HK-2 (cell line): ENCODE data around the gene TMCC1.
A peak's percentile ranks its signal among the peaks of the same experiment; 100 is the strongest.
"Not testable (repeated sequence)": the region's sequence is repeated elsewhere in the genome, so short reads cannot be mapped to it uniquely, and the experiment has no call there.

Experiments
- DNase-seq: peaks from one replicate; pipeline ENCODE4 v3.0.0-alpha.2; 2018; ENCODE audit not compliant: unreplicated experiment

Gene TMCC1

DNA sequence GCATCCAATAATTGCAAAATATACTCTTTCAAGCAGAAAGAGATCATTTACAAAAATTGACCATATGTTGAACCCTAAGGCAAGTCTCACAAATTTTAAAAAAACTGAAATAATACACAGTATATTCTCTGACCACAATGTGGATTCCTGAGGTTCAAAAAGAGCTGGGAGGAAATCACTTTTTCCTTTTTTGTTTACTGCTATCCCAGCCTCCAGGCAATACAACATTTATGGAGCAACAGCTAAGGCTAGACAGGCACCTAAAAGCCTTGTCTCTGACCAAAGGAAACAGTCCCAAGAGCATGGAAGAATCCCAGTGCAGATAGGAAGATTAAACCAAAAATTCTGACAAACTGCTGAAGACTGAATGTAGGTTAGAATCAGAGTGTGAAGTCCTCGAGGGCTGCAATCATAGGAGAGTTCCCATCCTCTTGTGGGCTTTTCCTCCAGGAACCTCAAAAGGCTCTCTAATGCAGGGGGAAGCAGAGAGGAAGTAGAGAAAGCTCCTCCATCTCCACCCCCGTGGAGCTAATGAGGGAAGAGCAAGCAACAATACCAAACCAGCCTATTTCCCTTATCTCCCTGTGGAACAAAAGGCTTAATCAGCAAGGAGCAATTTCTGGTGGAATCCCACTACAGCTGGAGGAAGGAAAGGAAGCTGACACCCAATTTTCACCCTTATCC lies 57.0 kb downstream of the TMCC1 start:
- no peak for DNase-seq

DNA sequence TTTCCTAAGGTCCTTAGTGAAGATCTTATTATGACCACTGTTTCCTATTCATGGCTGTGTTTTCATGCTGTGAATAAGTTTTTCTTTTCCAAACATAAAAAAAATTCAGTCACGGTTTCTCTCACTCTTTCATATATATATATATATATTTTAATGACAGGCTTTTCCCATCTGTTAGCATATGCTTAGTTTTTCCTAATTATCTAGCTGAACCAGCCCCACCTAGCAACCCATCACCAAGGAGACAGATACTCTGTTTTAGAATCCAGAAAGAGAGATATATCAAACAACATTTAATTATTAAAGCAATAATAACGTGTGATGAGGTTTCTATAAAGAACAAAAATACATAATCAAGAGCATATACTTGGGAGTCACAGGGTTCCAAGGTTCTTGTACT lies 58.3 kb downstream of the TMCC1 start:
- no peak for DNase-seq

DNA sequence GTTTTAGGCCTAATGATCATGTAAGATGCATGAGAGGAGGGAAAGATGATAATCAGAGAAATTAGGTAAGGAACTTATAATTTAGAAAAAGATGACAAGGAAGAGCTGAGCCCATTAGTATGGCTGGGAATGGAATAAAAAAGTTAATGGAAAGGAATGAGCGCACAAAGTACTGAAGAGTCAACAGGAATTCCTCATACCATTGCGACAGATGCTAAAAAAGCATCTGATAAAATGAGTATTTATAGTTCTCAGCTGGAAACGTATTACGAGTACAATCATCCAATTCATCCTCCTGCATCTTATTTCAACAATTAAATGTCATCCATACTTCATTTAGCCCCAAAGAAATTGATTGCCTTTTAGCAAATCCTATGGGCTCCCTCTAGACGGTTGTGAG lies 58.9 kb downstream of the TMCC1 start:
- DNase-seq = no peak

DNA sequence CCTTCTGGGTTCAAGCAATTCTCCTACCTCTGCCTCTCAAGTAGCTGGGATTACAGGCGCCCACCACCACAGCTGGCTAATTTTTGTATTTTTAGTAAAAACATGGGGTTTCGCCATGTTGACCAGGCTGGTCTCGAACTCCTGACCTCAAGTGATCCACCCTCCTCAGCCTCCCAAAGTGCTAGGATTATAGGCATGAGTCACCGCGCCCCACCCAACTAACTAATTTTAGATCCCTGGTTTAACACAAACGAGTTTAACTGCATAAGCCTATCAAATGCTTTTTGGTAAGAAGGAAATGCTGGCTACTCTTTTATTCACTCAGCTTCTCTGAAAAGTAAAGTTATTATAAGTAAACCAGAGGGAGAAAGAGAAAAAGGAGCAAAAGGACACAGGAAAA lies 61.6 kb downstream of the TMCC1 start:
- DNase-seq = not testable (repeated sequence)

DNA sequence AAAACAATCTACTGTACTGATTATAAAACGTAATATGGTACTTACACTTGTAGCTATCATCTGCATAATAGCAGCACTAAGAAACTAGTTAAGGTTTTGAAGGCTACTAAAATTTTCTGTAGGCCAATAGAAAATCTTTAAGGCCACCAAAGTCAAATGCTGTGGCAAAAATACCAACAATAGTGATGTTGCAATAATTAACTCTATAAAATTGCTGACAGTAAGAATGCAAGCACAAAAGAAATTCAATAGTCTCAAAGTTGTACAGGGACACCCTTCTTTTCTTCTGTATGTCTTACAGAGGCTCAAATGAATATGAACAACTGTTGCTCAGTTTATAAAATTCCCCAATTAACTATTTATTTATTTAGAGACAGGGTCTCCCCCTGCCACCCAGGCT lies 62.0 kb downstream of the TMCC1 start:
- DNase-seq = no peak

DNA sequence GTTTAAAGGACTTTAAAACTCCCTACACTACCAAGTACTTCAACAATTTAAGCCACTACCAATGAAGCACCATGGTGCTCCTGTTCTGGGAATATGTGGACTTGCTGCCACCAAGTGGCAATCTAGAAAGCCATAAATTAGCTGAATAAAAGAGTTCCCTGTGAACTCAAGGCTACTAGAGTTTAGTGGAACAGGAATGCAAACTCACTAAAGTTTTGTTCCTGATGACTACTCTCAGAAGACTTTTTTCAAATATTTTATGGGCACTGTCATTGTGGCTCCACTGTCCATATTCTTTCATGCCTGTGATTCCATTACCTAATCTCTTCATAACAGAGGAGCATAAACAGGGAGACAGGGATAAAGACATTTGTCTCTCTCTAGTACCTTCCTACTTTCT lies 63.9 kb downstream of the TMCC1 start:
- DNase-seq = peak; percentile 33

DNA sequence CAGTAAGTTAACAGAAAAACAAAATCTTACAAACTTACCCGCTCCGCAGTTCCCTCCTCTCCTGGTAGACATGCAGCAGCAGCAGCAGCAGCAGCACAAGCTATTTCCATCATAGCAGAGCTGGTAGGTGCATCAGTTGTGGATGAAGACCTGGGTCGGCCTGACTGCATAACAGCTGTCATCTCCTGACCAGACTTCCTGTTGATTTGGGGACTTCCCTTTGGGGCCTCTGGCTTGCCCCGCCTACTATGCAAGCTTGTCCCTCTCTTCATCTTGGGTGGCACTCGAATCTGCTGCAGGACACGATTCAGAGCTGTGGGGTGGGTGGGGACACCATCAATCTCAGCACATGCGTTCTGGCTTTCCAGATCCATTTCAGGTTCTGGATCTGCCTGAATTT lies 65.7 kb downstream of the TMCC1 start:
- no peak for DNase-seq

DNA sequence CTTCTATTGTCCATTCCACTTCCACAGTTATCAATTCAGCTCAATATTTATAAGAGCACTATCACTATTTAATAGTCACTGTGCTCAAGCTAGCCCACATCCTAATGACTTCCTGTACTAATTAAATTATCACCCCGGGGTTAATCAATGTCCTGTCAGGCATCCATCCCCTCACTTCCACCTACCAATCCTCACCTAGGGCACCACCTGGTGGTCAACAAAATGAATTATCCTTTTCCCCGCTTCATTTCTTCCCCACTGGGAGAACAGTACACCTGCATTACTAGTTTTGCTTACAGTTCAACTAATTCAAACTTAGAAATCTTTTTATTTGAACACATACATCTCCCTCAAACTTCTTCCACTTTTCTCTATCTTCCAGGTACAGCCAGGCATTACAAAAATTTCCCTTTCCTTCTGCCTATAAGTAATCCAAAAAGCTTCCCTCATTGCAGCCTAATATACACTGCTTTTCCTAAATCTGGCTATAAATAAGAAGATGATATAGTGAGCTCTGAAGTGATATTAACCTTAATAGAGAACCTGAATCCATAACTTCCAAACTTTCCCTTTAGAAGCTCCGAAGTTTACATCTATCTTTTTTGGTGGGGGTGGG lies 68.5 kb downstream of the TMCC1 start:
- peak; percentile 35 for DNase-seq

DNA sequence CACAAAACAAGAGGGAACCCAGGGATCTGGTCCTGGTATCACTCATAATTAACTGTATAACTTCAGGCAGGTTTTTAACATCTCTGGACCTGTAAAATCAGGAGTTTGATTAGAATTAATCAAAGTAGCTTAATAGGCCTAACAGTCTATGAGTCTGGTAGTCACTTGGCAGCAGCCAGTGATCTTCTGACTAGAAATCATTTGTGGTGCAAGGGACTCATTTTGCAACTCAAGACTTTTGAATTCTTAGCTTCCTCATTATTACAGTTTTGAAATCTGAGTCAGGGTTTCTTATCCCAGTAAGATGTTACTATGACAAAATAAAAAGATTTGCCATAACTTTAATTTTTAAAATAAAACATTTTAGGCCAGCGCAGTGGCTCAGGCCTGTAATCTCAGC lies 70.8 kb downstream of the TMCC1 start:
- no peak for DNase-seq

DNA sequence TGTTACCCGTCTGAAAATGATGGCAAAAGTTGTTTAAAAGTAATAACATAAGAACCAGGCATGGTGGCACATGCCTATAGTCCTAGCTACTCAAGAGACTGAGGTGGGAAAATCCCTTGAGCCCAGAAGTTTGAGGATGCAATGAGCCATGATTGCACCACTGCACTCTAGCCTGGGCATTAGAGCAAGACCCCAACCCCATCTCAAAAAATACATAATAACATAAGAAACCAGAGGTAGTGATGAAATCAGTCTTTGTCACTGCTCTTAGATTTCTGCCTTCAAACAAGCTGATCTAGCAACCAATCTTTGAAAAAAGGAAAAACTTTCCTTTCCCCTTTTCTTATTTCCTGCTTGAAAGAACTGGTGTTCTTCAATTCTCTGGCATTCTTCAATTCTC lies 71.3 kb downstream of the TMCC1 start:
- no peak for DNase-seq

DNA sequence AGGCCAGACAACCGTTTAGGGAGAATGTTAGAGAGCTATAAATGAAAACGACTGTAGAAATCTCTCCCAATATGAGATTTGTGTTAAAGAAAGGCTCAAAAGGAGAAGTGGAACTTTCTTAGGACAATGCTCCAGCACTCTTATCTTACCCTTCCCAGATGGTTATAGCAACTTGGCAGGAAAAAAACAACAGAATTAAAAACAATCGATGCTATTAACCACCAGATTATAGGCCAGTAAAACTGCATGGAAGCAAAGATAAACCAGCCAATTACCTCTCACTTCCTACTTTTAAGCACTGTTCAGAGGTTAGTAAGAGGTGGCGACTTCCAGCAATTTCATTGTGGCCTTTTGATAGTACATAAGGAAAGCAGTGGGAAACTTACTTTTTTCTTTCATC lies 72.9 kb downstream of the TMCC1 start:
- DNase-seq = no peak

DNA sequence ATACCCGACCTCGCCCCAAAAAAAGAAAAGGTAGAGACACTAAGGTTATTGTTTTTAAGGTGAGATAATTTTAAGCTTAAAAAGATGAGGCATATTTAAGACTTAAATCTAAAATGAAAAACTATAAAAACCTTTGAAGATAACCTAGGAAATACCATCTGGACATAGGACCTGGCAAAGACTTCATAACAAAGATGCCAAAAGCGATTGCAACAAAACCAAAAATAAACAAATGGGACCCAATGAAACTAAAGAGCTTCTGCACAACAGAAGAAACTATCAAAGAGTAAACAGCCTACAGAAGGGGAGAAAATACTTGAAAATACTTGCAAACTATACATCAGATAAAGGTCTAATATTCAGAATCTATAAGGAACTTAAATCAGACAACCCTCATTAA lies 80.9 kb downstream of the TMCC1 start:
- DNase-seq = no peak

DNA sequence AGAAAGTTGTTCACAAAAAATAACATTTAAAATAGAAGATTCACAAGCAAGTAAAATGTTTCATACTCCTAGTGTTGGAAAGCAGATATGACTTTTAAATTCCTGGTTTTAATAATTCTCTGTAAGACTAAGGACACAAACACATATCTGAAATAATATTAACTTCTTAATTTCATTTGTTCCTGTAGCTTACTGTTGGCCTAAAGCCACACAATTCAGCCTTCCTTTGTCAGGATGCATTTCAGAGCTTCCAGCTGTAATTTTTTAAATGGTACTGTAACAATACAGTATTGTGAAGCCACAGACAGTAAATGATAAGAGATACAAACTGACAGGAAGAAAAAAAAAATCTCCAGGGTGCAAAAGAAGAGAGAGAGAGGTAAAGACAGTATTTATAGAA lies 84.2 kb downstream of the TMCC1 start:
- DNase-seq = no peak

DNA sequence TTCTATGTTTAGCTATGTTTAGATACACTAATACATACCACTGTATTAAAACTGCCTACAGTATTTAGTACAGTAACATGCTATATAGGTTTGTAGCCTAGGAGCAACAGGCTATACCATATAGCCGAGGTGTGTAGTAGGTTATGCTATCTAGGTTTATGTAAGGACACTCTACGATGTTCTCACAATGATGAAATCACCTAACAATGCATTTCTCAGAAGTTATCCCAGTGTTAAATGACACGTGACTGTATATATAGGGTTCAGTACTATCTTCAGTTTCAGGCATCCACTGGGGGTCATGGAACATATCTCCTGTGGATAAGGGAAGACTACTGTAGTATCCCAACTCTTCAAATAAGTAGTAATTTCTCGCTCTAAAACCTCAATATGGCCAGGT lies 97.4 kb downstream of the TMCC1 start:
- DNase-seq = no peak

DNA sequence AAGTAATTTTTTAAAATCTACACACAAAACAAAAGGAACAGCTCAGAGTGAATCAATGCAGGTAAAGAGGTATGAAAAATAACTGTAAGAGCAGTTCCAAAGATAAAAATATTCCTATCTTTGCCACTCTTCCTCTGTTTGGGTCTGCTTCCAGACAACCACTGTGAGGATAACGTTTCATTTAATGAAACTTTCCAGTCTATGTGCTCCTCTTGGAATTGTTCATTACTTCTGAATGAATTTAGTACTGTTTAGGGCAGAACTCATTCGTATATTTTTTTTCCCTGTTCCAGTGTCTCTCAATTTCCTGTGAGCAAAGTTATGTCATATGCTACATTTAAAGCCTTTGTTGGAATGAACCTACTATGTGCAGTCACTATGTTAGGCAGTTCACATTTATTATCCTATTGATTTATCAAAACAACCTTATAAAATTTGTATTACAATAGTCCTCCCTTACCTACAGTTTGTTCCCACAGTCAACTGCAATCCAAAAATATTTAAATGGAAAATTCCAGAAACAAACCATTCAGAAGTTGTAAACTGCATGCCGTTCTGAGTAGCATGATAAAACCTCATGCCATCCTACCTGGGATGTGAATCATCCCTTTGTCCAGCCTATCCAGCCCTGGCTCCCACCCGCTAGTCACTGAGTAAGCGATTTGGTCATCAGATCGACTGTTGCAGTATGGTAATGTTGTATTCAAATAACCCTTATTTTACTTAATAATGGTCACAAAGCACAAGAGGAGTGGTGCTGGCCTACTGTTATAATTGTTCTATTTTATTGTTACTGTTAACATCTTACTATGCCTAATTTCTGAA lies 98.1 kb downstream of the TMCC1 start:
- peak; percentile 66 for DNase-seq

DNA sequence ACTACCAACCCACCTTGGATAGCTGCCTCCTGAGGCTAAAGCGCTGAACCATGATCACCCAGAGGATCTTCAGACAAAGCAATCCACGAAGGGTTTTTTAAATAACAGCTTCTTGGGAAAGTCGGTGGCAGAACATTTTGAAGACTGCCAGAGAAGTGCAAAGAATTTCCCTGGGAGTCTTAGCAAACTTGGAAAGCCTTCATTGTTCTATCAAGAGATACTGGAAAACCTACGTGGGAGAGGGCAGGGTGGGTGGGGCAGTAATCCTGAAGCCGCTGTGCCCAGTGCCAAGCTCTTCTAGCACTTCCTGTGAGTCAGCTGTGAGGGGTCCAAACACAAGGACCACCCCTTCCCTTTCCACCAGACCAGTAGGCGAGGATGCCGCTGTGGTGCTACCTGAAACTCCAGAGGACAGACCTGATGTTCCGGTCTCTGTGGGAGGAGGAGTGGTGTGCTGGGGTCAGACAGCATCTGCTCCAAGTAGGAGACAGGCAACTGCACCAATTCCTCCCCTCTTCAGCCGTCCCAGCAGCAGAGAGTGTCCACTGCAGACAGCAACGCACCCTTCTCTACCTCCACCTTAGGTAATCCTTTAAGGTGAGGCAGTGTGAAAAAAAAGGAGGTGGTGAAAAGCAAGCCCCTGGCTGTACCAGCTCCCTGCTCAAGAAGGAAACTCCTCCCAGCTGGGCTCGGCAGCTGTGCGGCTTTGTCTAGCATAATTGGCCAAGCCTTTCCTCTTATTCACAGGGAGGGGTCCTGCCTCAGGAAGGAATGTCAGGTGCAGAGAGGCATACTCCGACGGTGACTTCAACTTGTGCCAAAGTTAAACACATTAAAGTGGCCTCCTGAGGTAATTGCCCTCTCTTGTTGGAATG lies 99.0 kb downstream of the TMCC1 start:
- DNase-seq = peak; percentile 76

DNA sequence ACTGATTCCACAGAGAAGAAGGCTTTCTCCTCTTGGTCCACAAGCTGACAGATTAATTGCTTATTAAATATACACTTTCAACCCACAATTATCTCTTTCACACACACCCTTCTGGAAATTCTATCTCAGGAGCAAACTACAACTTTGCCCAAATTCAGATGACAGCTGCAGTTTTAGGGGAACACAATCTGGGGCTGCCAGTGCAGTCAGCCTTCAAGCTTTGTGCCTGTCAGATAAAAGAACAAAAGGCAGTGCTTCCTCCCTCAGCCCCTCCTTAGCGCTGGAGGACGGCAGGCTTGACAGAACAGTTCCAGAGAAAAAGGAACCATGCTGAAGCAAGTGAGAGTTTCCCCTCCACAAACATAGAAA lies 99.6 kb downstream of the TMCC1 start:
- no peak for DNase-seq

DNA sequence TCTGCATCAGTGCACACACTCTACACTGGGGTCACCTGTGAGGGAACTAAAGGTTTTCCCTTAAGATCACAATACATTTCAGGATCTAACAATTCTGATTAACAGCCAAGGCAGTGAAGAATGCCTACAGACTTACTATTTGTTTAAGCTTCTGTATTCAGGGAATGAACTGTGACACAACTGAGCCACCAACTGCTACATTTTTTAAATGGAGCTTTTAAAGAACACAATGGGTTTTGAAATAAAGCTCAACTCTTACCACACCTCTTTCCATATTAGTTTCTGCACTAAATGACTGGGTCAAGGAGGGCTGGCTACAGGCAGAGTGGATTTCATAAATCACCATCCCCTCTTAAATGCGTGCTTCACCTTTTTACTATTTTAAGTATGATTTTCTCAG lies 100.2 kb downstream of the TMCC1 start:
- no peak for DNase-seq

DNA sequence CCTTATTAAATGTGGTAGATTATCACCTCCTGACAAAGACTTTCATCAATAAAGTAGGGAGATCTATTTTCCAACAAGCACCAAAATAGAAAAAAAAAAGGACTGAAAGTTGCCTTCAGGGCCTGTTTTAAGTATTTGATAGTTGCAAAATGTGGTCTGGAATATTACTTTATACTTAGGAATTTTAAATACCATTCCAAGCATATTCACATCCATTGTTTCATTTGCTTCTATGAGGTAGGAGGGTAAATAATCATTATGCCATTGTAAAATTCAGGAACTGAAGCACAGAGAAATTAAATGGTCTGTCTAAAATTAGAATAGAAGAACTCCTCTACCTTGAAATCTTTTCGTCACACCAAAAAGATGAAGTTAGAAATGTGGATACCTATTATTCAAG lies 110.0 kb downstream of the TMCC1 start:
- no peak for DNase-seq

DNA sequence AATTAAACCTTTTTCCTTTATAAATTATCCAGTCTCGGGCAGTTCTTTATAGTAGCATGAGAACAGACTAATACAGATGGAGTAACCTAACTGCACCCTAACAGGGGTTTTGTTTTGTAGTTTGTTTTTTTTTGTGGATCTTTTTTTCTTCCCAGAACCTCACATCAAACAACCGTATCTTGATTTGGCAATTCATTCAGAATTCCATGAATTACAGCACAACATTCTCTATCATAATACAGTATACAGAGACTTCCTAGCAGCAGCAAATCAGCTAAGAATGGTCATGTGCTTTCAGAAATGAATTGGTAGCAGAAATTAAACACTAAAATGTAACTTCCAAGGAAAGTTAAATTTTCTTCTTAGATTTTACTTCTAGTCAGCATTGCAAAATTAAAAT lies 114.6 kb downstream of the TMCC1 start:
- no peak for DNase-seq

DNA sequence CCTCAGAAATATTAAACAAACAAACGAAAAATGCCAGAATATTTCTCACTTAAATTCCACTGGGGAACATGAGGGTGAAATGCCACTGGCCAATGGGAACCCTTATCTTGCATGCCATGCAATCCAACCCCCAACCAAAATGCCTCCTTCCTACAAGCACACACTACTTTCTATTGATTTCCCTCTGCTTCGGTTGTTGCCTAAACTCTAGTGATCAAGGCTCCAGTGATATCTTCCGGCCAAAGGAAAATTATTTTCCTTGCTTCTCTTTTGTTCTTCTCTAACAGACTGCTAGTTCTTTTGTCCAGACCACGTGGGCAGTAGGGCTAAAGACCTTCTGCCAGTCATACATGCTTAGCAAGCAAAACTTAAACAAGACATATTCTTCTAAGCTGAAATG lies 115.7 kb downstream of the TMCC1 start:
- DNase-seq = no peak

DNA sequence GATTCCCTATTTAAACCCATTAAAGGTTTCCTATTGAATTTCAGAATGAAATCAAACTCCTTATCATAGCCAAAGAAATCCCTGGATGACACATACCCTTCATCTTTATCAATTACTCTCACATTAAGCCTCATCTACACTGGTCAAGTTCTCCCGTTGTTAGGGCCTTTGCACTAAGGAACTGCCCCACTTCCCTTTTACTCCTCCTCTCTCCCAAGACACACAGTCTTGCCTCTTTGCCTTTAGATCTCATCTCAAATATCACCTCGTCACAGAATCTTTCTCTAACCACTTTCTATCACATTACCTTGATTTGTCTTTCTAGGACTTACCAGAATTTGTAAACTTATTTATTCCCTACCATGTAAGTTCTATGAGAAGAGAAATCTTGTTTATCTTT lies 117.6 kb downstream of the TMCC1 start:
- DNase-seq = no peak
